Spleen (tissue), 11 donors: ENCODE measurements around the gene AADACL2. TPM values are rescaled to one million over a fixed set of nuclear protein-coding genes. Genes with fewer than 3 reads are reported as not detected.
"Not testable (repeated sequence)": the region's sequence is repeated elsewhere in the genome, so short reads cannot be mapped to it uniquely, and the experiment has no call there.

Experiments used
- DNase-seq: peaks from one replicate; pipeline ENCODE4 v3.0.0-alpha.2; 2020
- H3K27ac ChIP-seq, 8 donors: fragments of 200-600 bp; sonication (generic) in 7 of 8; 1 replicate in 4 of 8; 2 replicates in 4 of 8; pipeline versions ENCODE4 v1.5.0 to v1.8.0; 2016 to 2021; ENCODE audit warnings: inconsistent platforms in 4 of 8, mild to moderate bottlenecking in 4 of 8, moderate library complexity in 1 of 8
- H3K27me3 ChIP-seq, 7 donors: fragments of 200-600 bp; sonication (generic) in 6 of 7; replicated peaks in 1 of 7; 1 replicate in 4 of 7; 2 replicates in 3 of 7; pipeline versions ENCODE4 v1.5.0 to v1.8.0; 2016 to 2021; ENCODE audit warnings: inconsistent platforms in 3 of 7, mild to moderate bottlenecking in 1 of 7
- H3K36me3 ChIP-seq, 6 donors: fragments of 200-600 bp; sonication (generic) in 5 of 6; 1 replicate in 4 of 6; 2 replicates in 2 of 6; pipeline versions ENCODE4 v1.5.0 to v1.8.0; 2016 to 2021; ENCODE audit warnings: inconsistent platforms in 2 of 6
- H3K4me1 ChIP-seq, 6 donors: fragments of 200-600 bp; sonication (generic) in 5 of 6; 1 replicate in 3 of 6; 2 replicates in 3 of 6; pipeline versions ENCODE4 v1.5.0 to v1.8.0; 2016 to 2021; ENCODE audit warnings: inconsistent platforms in 3 of 6
- H3K4me3 ChIP-seq, 8 donors: fragments of 200-600 bp; sonication (generic) in 7 of 8; 1 replicate in 4 of 8; 2 replicates in 4 of 8; pipeline versions ENCODE4 v1.5.0 to v1.8.0; 2016 to 2021; ENCODE audit warnings: inconsistent platforms in 4 of 8, mild to moderate bottlenecking in 4 of 8, moderate library complexity in 2 of 8
- H3K9me3 ChIP-seq, 8 donors: fragments of 200-600 bp; sonication (generic) in 7 of 8; 1 replicate in 4 of 8; 2 replicates in 4 of 8; pipeline versions ENCODE4 v1.5.0 to v1.8.0; 2016 to 2021; ENCODE audit warnings: inconsistent platforms in 4 of 8
- POLR2A ChIP-seq, 3 donors: fragments of 450-650 bp; IDR thresholded peaks; one replicate each; pipeline ENCODE4 v1.5.1; 2017; ENCODE audit warnings: antibody characterized with exemption in 3 of 3, mild to moderate bottlenecking in 1 of 3
- POLR2AphosphoS5 ChIP-seq, 3 donors: sonication (generic); formaldehyde crosslinking; IDR thresholded peaks; one replicate each; pipeline ENCODE4 v1.5.1; 2017; ENCODE audit warnings: antibody characterized with exemption in 3 of 3
- WGBS, 5 donors: extraction: QIAGEN DNeasy Blood & Tissue Kit in 3 of 5; methylation state at CpG; one replicate each; pipeline versions ENCODE4 v1.1.5 to v1.1.7; 2013 to 2018; 5-methylcytosine and 5-hydroxymethylcytosine counted together
- intact Hi-C: fragments of 100-400 bp; cut with DNase I; formaldehyde crosslinking; loops from one replicate; pipeline ENCODE4 v1.15.0; 2023; ENCODE audit warnings: low total_unique reads
- polyA plus RNA-seq, 3 donors: library from polyadenylated mRNA; stranded (reverse); fragments of 200-250 nt; gene quantifications; one replicate each; pipeline ENCODE4 v1.2.1, GENCODE V29; 2013
- total RNA-seq, 7 donors: library from RNA; depleted of rRNA in 3 of 7; stranded (reverse); fragments of >200 nt in 3 of 7; fragmentation: NEBNext Ultra II Directional in 4 of 7; extraction: Animal tissue kit (Norgen Biotek cat#: 25700) in 4 of 7; gene quantifications; one replicate each; pipeline versions ENCODE4 v1.1.0 to v1.2.1, GENCODE V29; 2016 to 2021
- TF ChIP-seq, protein P1 (sequence below), 11 experiments: fragments of 200-600 bp in 7 of 11; fragments of 450-650 bp in 4 of 11; sonication (generic) in 4 of 11; IDR thresholded peaks in 8 of 11; conservative IDR thresholded peaks in 3 of 11; 1 replicate in 7 of 11; 2 replicates in 4 of 11; pipeline versions ENCODE4 v1.4.0 to v1.8.0; 2016 to 2021; ENCODE audit warnings: antibody characterized with exemption in 11 of 11, inconsistent platforms in 4 of 11, mild to moderate bottlenecking in 1 of 11
- donor health status: healthy with polysubstance abuse.
- donor health status: DM: no; HTN: no; CAD: no; lungs with moderate emphysema.
- donor health status: DM: no; HTN: no; CAD: no.
- donor health status: Bipolar disorder and iron deficiency.
- donor health status: healthy.
- donor health status: DM: no; HTN: no; CAD: no.
- donor health status: DM: yes; HTN: yes; CAD: no.

The AADACL2 gene
- total and polyA plus RNA-seq, 10 donors = not detected

DNA sequence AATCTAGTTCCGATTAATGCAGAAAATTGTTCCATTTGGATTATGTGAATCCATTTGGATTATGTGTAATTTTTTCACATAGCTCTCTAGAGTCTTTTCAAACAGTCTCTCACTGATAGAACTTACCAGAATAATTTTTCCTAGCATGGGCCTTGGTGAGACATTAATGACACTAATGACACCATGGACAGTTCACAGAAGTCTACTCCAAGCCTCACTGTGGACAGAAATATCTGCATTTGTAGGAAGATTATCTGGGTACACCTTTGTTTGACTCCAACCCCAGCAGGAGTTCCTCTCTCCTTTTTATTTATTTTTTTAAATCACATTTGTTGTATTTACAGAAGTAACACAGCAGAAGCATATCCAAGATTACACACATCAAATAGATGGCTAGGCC is 27.9 kb downstream of the AADACL2 start:
- intact Hi-C loops = no loop called here
- H3K36me3 ChIP-seq = no peaks in the 10 kb centered on the region
- H3K4me1 ChIP-seq = no peaks in the 10 kb centered on the region
- TF ChIP-seq POLR2A (IDR thresholded peaks at IDR 0.05) = no peak
- no peaks in the 10 kb centered on the region for H3K27me3 ChIP-seq
- 85 to 98% (median 96%) methylated on average over 1 of the region's 1 CpG for WGBS, 5 donors
- no peak overlapping the region for H3K27ac ChIP-seq
- H3K4me3 ChIP-seq = no peak overlapping the region
- peaks cover 0 to 4% (median 0%) of the 10 kb centered on the region in 8 donors for H3K9me3 ChIP-seq
- DNase-seq = no peak

DNA sequence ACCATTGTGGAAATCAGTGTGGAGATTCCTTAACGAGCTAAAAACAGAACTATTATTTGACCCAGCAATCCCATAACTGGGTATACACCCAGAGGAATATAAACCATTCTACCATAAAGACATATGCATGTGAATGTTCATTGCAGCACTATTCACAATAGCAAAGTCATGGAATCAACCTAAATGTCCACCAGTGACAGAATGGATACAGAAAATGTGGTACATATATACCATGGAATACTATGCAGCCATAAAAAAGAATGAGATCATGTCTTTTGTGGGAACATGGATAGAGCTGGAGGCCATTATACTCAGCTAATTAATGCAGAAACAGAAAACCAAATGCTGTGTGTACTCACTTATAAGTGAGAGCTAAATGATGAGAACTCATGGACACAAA is 31.0 kb downstream of the AADACL2 start:
- H3K9me3 ChIP-seq, DNase-seq, H3K4me3 ChIP-seq, H3K27me3 ChIP-seq, H3K4me1 ChIP-seq, H3K27ac ChIP-seq, intact Hi-C loops, H3K36me3 ChIP-seq: not testable (repeated sequence)
- WGBS, 5 donors = 76 to 93% (median 80%) methylated on average over 1 of the region's 1 CpG

DNA sequence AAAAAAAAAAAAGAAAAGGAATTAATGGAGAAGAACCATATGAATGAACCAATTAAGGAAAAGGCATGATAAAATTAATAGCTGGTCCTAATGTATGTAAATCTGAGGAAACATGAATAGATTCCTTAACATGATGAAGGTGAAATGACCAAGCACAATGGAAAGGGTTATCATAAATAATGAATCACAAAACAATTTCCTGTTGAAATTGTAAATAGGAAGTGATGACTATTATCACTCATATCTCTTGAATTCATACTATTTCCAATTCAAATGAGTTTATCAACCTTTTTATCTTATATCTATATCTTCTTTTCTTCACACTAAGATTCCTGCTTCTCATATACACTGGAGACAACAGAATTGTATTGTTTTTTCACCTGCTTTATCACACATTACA is 32.0 kb downstream of the AADACL2 start:
- Histone ChIP-seq H3K9me3 (peaks cover 0 to 4% (median 0%) of the 10 kb centered on the region in 8 donors), H3K4me1 (peaks cover 0 to 17% (median under 1%) of the 10 kb centered on the region in 6 donors), H3K27me3 (no peaks in the 10 kb centered on the region), H3K36me3 (no peaks in the 10 kb centered on the region), H3K4me3 (no peak overlapping the region), H3K27ac (no peak overlapping the region)
- DNase-seq = no peak
- TF ChIP-seq POLR2A (IDR thresholded peaks at IDR 0.05) = no peak
- TF ChIP-seq, protein P1, sequence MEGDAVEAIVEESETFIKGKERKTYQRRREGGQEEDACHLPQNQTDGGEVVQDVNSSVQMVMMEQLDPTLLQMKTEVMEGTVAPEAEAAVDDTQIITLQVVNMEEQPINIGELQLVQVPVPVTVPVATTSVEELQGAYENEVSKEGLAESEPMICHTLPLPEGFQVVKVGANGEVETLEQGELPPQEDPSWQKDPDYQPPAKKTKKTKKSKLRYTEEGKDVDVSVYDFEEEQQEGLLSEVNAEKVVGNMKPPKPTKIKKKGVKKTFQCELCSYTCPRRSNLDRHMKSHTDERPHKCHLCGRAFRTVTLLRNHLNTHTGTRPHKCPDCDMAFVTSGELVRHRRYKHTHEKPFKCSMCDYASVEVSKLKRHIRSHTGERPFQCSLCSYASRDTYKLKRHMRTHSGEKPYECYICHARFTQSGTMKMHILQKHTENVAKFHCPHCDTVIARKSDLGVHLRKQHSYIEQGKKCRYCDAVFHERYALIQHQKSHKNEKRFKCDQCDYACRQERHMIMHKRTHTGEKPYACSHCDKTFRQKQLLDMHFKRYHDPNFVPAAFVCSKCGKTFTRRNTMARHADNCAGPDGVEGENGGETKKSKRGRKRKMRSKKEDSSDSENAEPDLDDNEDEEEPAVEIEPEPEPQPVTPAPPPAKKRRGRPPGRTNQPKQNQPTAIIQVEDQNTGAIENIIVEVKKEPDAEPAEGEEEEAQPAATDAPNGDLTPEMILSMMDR (IDR thresholded peaks at IDR 0.05 in 8 of 11, conservative IDR thresholded peaks at IDR 0.05 in 3 of 11) = no peak
- TF ChIP-seq POLR2AphosphoS5 (IDR thresholded peaks at IDR 0.05) = no peak
- intact Hi-C loops = no loop called here

DNA sequence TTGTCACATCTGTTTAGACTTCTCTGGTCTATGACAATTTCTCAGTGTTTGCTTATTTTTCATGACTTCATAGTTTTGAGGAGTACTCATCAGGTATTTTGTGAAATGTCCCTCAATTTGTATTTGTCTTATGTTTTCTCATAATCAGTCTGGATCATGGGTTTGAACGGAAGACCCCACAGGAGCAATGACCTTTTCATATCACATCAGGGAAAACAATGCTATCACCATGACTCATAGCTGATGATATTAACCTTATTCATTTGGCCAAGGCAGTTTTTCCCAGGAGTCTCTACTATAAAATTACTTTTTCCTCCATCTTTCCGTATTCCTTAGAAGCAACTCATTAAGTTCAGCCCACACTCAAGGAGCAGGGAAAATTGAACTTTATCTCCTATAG is 32.7 kb downstream of the AADACL2 start:
- H3K4me3 ChIP-seq = no peak overlapping the region
- H3K27me3 ChIP-seq = no peaks in the 10 kb centered on the region
- 84 to 97% (median 90%) methylated on average over 2 of the region's 2 CpGs for WGBS, 5 donors
- no peak for TF ChIP-seq POLR2A (IDR thresholded peaks at IDR 0.05)
- no peak for TF ChIP-seq POLR2AphosphoS5 (IDR thresholded peaks at IDR 0.05)
- TF ChIP-seq, protein P1 (IDR thresholded peaks at IDR 0.05 in 8 of 11, conservative IDR thresholded peaks at IDR 0.05 in 3 of 11) = no peak
- H3K9me3 ChIP-seq = peaks cover 0 to 4% (median 0%) of the 10 kb centered on the region in 8 donors
- intact Hi-C loops = no loop called here
- H3K4me1 ChIP-seq = peaks cover 0 to 24% (median 3%) of the 10 kb centered on the region in 6 donors
- DNase-seq = no peak
- H3K36me3 ChIP-seq = no peaks in the 10 kb centered on the region
- H3K27ac ChIP-seq = no peak overlapping the region

DNA sequence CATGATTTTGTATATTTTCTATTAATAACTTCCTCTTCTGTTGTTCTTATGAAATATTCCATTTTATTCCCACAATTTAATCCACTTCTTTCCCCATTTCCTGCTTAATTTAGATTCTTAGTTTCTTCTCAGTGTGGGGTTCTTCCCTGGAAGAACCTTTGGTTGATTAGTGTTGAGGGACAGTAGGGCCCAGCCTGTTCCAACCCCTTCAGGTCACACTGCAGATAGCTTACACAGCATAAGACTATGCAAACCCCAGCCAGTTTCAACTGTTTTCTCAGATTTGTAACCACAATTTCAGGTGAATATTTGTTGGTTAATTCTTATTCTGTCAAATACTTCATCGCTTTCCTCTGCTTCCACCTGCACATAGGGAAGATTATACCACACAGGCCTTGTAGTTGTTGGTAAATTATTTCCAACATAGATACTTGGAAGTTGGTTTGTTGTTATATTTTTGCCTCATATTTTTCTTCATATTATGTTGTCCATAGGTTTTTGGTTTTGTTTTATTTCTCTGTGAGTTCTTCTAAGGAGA is 34.7 kb downstream of the AADACL2 start:
- 86 to 98% (median 91%) methylated on average over 1 of the region's 1 CpG for WGBS, 5 donors
- H3K9me3 ChIP-seq = peaks cover 0 to 4% (median 0%) of the 10 kb centered on the region in 8 donors
- H3K27ac ChIP-seq = no peak overlapping the region
- TF ChIP-seq POLR2A (IDR thresholded peaks at IDR 0.05) (no peak), POLR2AphosphoS5 (IDR thresholded peaks at IDR 0.05) (no peak)
- TF ChIP-seq, protein P1 (IDR thresholded peaks at IDR 0.05 in 8 of 11, conservative IDR thresholded peaks at IDR 0.05 in 3 of 11) = no peak
- no peaks in the 10 kb centered on the region for H3K36me3 ChIP-seq
- no peaks in the 10 kb centered on the region for H3K27me3 ChIP-seq
- intact Hi-C loops = no loop called here
- H3K4me3 ChIP-seq = no peak overlapping the region
- DNase-seq = no peak
- H3K4me1 ChIP-seq = peaks cover 0 to 28% (median 3%) of the 10 kb centered on the region in 6 donors
